Caco-2 (cell line): ENCODE results near the gene PLCB2. TPM values are rescaled to one million over a fixed set of nuclear protein-coding genes. Genes with fewer than 3 reads are reported as not detected.

Source experiments
- BruUV-seq: library from RNA; stranded (reverse); fragments of 400-500 nt; replicated peaks from 2 replicates; lab custom pipeline; 2021; lab: Mats Ljungman, UMichigan
- CTCF ChIA-PET: fragments of 300-600 bp; sonication (Branson Sonifier 250); formaldehyde crosslinking; loops from one replicate; lab custom pipeline; 2022; ENCODE audit warnings: antibody characterized with exemption; lab: Charles Lee
- POLR2A ChIA-PET: fragments of 300-600 bp; sonication (Branson Sonifier 250); formaldehyde crosslinking; loops from one replicate; lab custom pipeline; 2022; ENCODE audit warnings: antibody characterized with exemption; lab: Charles Lee
- DNase-seq, 2 experiments: peaks; one replicate each; pipeline versions ENCODE4 v3.0.0 to v3.0.0-alpha.2; 2020 to 2022
- H3K27me3 ChIP-seq: replicated peaks from 2 replicates; pipeline ENCODE4 v1.6.0; 2011; ENCODE audit warnings: low read length; ENCODE audit not compliant: control insufficient read depth, insufficient read depth
- H3K36me3 ChIP-seq: 2 replicates; pipeline ENCODE4 v1.5.1; 2011; ENCODE audit warnings: low read length; ENCODE audit not compliant: control insufficient read depth, insufficient read depth
- H3K4me1 ChIP-seq: fragments of 250-450 bp; sonication (Bioruptor Pico); 2 replicates; pipeline ENCODE4 v1.5.1; 2020; ENCODE audit warnings: mild to moderate bottlenecking
- H3K4me3 ChIP-seq: 2 replicates; pipeline ENCODE4 v1.5.1; 2011; ENCODE audit warnings: low read depth, mild to moderate bottlenecking, control low read depth, low read length
- H3K9me3 ChIP-seq: fragments of 250-450 bp; sonication (Bioruptor Pico); 2 replicates; pipeline ENCODE4 v1.5.1; 2020; ENCODE audit warnings: mild to moderate bottlenecking, moderate library complexity
- H3K27ac Mint-ChIP-seq: one replicate; pipeline ENCODE4 v1.8.0; 2022; ENCODE audit warnings: mixed read lengths; ENCODE audit not compliant: unreplicated experiment
- H3K27me3 Mint-ChIP-seq: one replicate; pipeline ENCODE4 v1.8.0; 2022; ENCODE audit warnings: mixed read lengths; ENCODE audit not compliant: insufficient read depth, unreplicated experiment
- H3K36me3 Mint-ChIP-seq: one replicate; pipeline ENCODE4 v1.8.0; 2022; ENCODE audit warnings: mild to moderate bottlenecking, mixed read lengths; ENCODE audit not compliant: insufficient read depth, unreplicated experiment
- H3K4me1 Mint-ChIP-seq: one replicate; pipeline ENCODE4 v1.8.0; 2022; ENCODE audit warnings: low read depth, mixed read lengths; ENCODE audit not compliant: unreplicated experiment
- H3K4me3 Mint-ChIP-seq: one replicate; pipeline ENCODE4 v1.8.0; 2022; ENCODE audit warnings: mild to moderate bottlenecking, moderate library complexity, mixed read lengths; ENCODE audit not compliant: unreplicated experiment
- H3K9me3 Mint-ChIP-seq: one replicate; pipeline ENCODE4 v1.8.0; 2022; ENCODE audit warnings: mixed read lengths; ENCODE audit not compliant: unreplicated experiment
- intact Hi-C: fragments of 100-400 bp; cut with micrococcal nuclease; formaldehyde crosslinking; loops from one replicate; pipeline ENCODE4 v1.10.0; 2022; ENCODE audit not compliant: unreplicated experiment
- total RNA-seq: library from RNA; stranded (reverse); gene quantifications from 2 replicates; pipeline ENCODE4 v1.2.3, GENCODE V29; 2022
- TF ChIP-seq, protein P1 (sequence below), 2 experiments: fragments of 200-600 bp in 1 of 2; IDR thresholded peaks; 1 replicate in 1 of 2; 2 replicates in 1 of 2; pipeline versions ENCODE4 v1.5.1 to v1.8.0; 2011 to 2022; ENCODE audit warnings: antibody characterized with exemption in 1 of 2, control low read depth in 1 of 2, inconsistent platforms in 1 of 2, low read depth in 1 of 2, low read length in 1 of 2, mild to moderate bottlenecking in 1 of 2, moderate library complexity in 1 of 2; ENCODE audit not compliant: insufficient read depth in 1 of 2, severe bottlenecking in 1 of 2, unreplicated experiment in 1 of 2

Gene PLCB2
- total RNA-seq, 1 experiment from 2014 or later, result 4.7 TPM

DNA sequence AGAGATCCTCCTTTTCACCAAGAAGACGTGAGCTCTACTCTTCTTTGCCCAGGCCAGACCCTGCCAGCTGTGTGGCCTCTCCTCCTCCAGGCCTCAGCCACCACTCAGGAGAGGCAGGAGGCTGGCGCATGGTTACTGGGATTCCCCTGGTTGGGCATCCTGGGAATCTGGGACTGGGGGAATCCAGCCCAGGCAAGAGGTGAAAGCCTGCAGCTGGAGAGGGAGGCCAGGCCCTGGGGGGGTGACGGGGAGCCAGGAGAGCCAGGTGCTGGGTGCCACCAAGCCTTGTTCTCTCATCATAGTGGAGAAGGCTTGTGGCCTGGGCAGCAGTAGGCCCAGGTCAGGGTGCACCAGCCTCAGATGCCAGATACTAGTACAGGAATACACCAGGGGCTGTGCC is 26.8 kb upstream of the PLCB2 start:
- Histone ChIP-seq H3K36me3 (no peaks in the 10 kb centered on the region), H3K4me3 (no peak overlapping the region), H3K27me3 (no peaks in the 10 kb centered on the region), H3K9me3 (no peaks in the 10 kb centered on the region), H3K4me1 (peaks cover 22% of the 10 kb centered on the region)
- Mint-ChIP-seq H3K27me3 (no peaks in the 10 kb centered on the region), H3K4me1 (peaks cover 26% of the 10 kb centered on the region), H3K27ac (no peak overlapping the region), H3K4me3 (no peak overlapping the region), H3K36me3 (no peaks in the 10 kb centered on the region), H3K9me3 (no peaks in the 10 kb centered on the region)
- TF ChIP-seq, protein P1, sequence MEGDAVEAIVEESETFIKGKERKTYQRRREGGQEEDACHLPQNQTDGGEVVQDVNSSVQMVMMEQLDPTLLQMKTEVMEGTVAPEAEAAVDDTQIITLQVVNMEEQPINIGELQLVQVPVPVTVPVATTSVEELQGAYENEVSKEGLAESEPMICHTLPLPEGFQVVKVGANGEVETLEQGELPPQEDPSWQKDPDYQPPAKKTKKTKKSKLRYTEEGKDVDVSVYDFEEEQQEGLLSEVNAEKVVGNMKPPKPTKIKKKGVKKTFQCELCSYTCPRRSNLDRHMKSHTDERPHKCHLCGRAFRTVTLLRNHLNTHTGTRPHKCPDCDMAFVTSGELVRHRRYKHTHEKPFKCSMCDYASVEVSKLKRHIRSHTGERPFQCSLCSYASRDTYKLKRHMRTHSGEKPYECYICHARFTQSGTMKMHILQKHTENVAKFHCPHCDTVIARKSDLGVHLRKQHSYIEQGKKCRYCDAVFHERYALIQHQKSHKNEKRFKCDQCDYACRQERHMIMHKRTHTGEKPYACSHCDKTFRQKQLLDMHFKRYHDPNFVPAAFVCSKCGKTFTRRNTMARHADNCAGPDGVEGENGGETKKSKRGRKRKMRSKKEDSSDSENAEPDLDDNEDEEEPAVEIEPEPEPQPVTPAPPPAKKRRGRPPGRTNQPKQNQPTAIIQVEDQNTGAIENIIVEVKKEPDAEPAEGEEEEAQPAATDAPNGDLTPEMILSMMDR (IDR thresholded peaks at IDR 0.05; ENCODE audit: insufficient read depth in 1 of 2, low read depth in 1 of 2, low read length in 1 of 2, severe bottlenecking in 1 of 2, unreplicated experiment in 1 of 2), result no peak
- POLR2A ChIA-PET, result no interaction called here
- BruUV-seq, result no TSS peak
- no peak for DNase-seq
- intact Hi-C loops, result no loop called here
- CTCF ChIA-PET, result interaction anchor here (1.4 to 5.1 kb wide), 5 partner anchors 9 to 55 kb away, joined by 3 to 47 read pairs (median 4); partner anchors contain the start of gene INAFM2

DNA sequence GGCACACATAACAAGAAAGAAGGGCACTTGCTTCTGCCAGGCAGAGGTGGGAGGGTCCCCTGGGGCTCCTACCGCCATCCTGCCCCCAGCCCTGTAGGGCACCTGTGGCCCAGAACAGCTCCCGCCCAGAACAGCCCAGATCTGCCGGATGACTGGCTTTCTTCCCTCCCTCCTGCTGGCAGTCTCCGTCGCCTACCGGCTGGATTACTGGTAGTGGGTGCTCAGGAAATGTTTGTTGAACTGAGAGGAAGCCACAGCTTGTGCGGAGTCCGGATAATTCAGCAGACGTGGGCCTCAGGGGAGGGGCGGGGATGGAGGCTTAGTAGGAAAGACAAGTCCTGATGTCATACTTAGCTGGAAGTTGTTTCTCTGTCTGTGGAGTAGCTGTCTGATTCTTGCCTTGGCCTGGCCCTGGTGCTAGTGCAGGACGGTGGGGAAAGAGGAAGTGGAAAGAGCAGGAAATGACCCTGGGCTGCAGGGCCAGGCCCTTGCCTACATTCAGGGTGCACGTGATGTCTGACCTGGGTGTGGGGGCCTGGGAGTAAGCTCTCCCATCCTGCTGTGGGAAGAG is 26.3 kb upstream of the PLCB2 start:
- Mint-ChIP-seq H3K36me3 (no peaks in the 10 kb centered on the region), H3K27ac (no peak overlapping the region), H3K27me3 (no peaks in the 10 kb centered on the region), H3K4me3 (no peak overlapping the region), H3K4me1 (peaks cover 26% of the 10 kb centered on the region), H3K9me3 (no peaks in the 10 kb centered on the region)
- Histone ChIP-seq H3K9me3 (no peaks in the 10 kb centered on the region), H3K4me1 (peaks cover 22% of the 10 kb centered on the region), H3K27me3 (no peaks in the 10 kb centered on the region), H3K4me3 (no peak overlapping the region), H3K36me3 (no peaks in the 10 kb centered on the region)
- ChIA-PET CTCF (interaction anchor here (1.4 to 5.1 kb wide), 4 partner anchors 10 to 55 kb away, joined by 3 to 47 read pairs (median 4); partner anchors contain the start of gene INAFM2), POLR2A (no interaction called here)
- TF ChIP-seq, protein P1 (IDR thresholded peaks at IDR 0.05; ENCODE audit: insufficient read depth in 1 of 2, low read depth in 1 of 2, low read length in 1 of 2, severe bottlenecking in 1 of 2, unreplicated experiment in 1 of 2), result no peak
- intact Hi-C loops, result no loop called here
- no TSS peak for BruUV-seq
- DNase-seq, result no peak

DNA sequence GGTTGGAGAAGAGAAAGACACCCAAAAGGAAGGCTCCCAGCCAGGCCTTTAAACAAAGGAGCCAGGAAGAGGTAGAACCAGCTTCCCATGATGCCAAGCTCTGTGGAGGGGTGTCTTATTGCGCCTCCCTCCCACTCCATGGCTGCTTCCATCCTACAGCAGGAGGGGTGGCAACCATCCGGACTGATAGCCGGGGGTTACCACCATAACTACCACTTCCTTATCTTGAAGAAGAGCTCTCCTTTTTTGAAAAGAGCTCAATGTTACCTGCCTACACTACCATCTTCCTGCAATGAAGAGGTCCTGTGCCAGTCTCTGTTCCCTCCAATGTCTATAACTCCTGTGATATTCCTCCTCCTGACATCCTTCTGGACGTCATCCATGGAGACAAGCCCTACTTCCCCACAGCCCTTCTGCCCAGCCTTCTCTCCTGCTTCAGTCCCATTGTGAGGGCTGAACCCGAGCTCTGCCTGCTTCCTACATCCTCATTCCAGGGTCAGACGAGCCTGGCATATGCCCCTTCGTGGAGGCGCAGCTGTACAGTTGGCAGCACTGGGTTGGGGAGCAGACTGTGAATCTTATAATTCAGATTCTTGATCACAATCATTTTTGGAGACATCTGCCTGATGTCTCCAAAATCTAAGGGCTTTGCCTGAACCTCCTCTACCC is 24.5 kb upstream of the PLCB2 start:
- no peak for DNase-seq
- Histone ChIP-seq H3K9me3 (no peaks in the 10 kb centered on the region), H3K36me3 (no peaks in the 10 kb centered on the region), H3K27me3 (no peaks in the 10 kb centered on the region), H3K4me3 (no peak overlapping the region), H3K4me1 (peaks cover 27% of the 10 kb centered on the region)
- TF ChIP-seq, protein P1 (IDR thresholded peaks at IDR 0.05; ENCODE audit: insufficient read depth in 1 of 2, low read depth in 1 of 2, low read length in 1 of 2, severe bottlenecking in 1 of 2, unreplicated experiment in 1 of 2), result no peak
- BruUV-seq, result no TSS peak
- Mint-ChIP-seq H3K9me3 (no peaks in the 10 kb centered on the region), H3K4me3 (no peak overlapping the region), H3K4me1 (peaks cover 24% of the 10 kb centered on the region), H3K36me3 (no peaks in the 10 kb centered on the region), H3K27ac (no peak overlapping the region), H3K27me3 (no peaks in the 10 kb centered on the region)
- CTCF ChIA-PET, result interaction anchor here (1.3 kb wide), 1 partner anchor 53 kb away, joined by 3 read pairs; no protein-coding TSS in a partner anchor
- POLR2A ChIA-PET, result interaction anchor here (1.0 kb wide), 1 partner anchor 9 kb away, joined by 3 read pairs; no protein-coding TSS in a partner anchor
- intact Hi-C loops, result no loop called here
